Measurements from ENCODE around the gene NIM1K.

DNA sequence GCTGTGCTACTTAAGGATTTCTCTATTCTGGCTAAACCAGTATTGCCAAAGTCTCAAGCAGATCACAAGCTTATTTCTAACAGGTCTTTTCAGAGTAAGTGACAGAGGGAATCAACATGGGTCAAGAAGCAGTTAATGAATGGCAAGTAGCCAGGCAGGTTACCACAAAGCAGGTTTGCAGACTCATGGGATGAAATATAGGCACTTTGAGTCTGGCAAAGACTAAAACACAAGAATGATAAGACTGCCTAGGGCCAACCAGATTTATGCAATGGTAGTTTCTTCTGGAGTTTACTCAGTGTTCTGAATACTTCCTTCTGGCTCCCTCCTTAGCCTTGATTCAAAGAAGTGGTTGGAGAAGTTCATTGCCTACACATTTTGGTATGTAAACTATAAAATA lies 117.6 kb downstream of the NIM1K start:
- TF ChIP-seq EZH2 (IDR thresholded peaks at IDR 0.05; ENCODE audit: insufficient read depth, poor library complexity, severe bottlenecking): no peak
- no peak for TF ChIP-seq EZH2phosphoT487 (IDR thresholded peaks at IDR 0.05; ENCODE audit: insufficient read depth, low read depth)

Measured in GM23248 (cell line).